ENCODE measurements around the gene AIDA. TPM values are rescaled to one million over a fixed set of nuclear protein-coding genes. Genes with fewer than 3 reads are reported as not detected.
A peak's percentile ranks its signal among the peaks of the same experiment; 100 is the strongest.

Gene AIDA
- total RNA-seq, 2 experiments from 2014 or later = 64.6 to 65.1 TPM

DNA sequence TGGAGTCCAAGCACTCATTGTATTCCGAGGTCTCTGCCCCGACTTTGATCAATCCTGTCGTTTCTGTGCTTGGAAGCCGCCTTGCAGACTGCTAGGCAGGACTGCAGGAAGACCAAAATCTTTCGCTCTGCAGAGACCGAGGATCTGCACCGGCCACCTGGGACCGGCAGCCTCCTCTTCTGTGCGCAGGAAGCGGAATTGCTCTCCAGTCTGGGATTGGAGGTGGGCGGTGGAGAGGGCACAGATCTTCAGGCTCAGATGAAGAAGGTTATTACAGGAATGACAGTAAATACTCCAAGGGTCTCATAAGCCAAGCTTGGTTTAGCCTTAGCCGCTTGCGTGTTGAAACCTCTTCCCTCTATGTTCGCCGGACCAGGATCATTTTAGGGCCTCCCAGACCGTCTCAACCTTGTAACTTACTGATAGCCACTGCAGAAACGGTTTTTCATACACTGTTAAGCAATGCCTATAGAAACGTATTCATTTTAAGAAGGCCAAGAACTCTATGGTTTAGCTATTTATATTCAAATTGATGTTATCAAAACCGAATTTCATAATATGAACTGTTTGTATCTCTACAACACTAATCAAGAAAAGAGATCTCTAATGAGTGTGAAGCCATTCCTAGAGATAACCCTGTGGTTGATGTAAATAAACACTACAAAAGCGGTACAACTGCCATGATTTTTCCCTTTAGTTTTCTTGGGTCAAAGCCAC, 93.3 kb downstream of the AIDA start:
- peaks cover 24% of the 10 kb centered on the region for H3K4me1 Mint-ChIP-seq (ENCODE audit: low read depth)
- DNase-seq = peak; percentile 36
- peak overlapping the region; percentile 82 for H3K4me3 Mint-ChIP-seq
- H3K9me3 Mint-ChIP-seq = no peaks in the 10 kb centered on the region
- peaks cover 10% of the 10 kb centered on the region for H3K36me3 Mint-ChIP-seq
- CTCF ChIA-PET = interaction anchor here (2.5 to 3.5 kb wide), 2 partner anchors 15 to 154 kb away, joined by 9 to 15 read pairs; no protein-coding TSS in a partner anchor
- intact Hi-C loops (cut with micrococcal nuclease) = loop anchor here (5.0 kb wide), 1 partner anchor 198 kb away; the partner anchor contains the start of gene DISP1
- H3K27ac Mint-ChIP-seq = peak overlapping the region; percentile 40
- peaks cover 9% of the 10 kb centered on the region for H3K27me3 Mint-ChIP-seq
- POLR2A ChIA-PET = no interaction called here

Other genes with a start within 250 kb of the AIDA start
- gene HHIPL2, start 164.4 kb downstream of the AIDA start, total RNA-seq = not detected
- gene TAF1A, start 122.6 kb downstream of the AIDA start, total RNA-seq = 10 to 100 TPM; 19.1 to 19.6 TPM
- gene MIA3, start 94.4 kb downstream of the AIDA start, total RNA-seq = 10 to 100 TPM; 41.5 to 43.2 TPM
- 10 to 100 TPM; 37.4 to 39.7 TPM for gene BROX, start 73 bp upstream of the AIDA start, total RNA-seq
- gene FAM177B, start 24.7 kb upstream of the AIDA start, total RNA-seq = not detected
- 1 to 10 TPM in 1 of 2 experiments, under 1 TPM in 1; 0.81 to 1.1 TPM for gene DISP1, start 102.5 kb upstream of the AIDA start, total RNA-seq

Measured in activated CD4-positive, alpha-beta memory T cell treated with anti-CD3 and anti-CD28 coated beads for 36 hours (primary cell).